ENCODE results near the gene UBL4B. TPM values are rescaled to one million over a fixed set of nuclear protein-coding genes. Genes with fewer than 3 reads are reported as not detected.

UBL4B gene
- polyA plus RNA-seq, 1 experiment, result 34.8 TPM

- no peak overlapping the region for H3K4me3 ChIP-seq (ENCODE audit: low read depth, low read length)
- no peaks in the 10 kb centered on the region for H3K36me3 ChIP-seq (ENCODE audit: control insufficient read depth, insufficient read depth, low read length)
- peaks cover 2% of the 10 kb centered on the region; the same call in 1 of the 2 replicates for H3K27me3 ChIP-seq (ENCODE audit: control insufficient read depth, insufficient read depth, low read length)
- TF ChIP-seq CTCF (IDR thresholded peaks at IDR 0.05; ENCODE audit: insufficient read depth, low read depth, low read length), result no peak
- ChIA-PET POLR2A (no interaction called here), CTCF (interaction anchor here (1.2 kb wide), 1 partner anchor 42 kb away, joined by 3 read pairs; no protein-coding TSS in a partner anchor)
- DNase-seq (ENCODE audit: low read depth), result no peak
Observed at GRCh38 chr1:110159168-110159567, 46.9 kb downstream of the UBL4B start.

GRCh38 chr1:110160538-110161100 is 48.4 kb downstream of the UBL4B start:
- no peak overlapping the region for H3K4me3 ChIP-seq (ENCODE audit: low read depth, low read length)
- DNase-seq (ENCODE audit: low read depth), result no peak
- peaks cover 2% of the 10 kb centered on the region; the same call in 1 of the 2 replicates for H3K27me3 ChIP-seq (ENCODE audit: control insufficient read depth, insufficient read depth, low read length)
- TF ChIP-seq CTCF (IDR thresholded peaks at IDR 0.05; ENCODE audit: insufficient read depth, low read depth, low read length), result no peak
- ChIA-PET POLR2A (no interaction called here), CTCF (interaction anchor here (2.2 kb wide), 1 partner anchor 10 kb away, joined by 5 read pairs; no protein-coding TSS in a partner anchor)
- H3K36me3 ChIP-seq (ENCODE audit: control insufficient read depth, insufficient read depth, low read length), result no peaks in the 10 kb centered on the region

GRCh38 chr1:110161165-110161564 is 48.9 kb downstream of the UBL4B start:
- Histone ChIP-seq H3K36me3 (ENCODE audit: control insufficient read depth, insufficient read depth, low read length) (no peaks in the 10 kb centered on the region), H3K27me3 (ENCODE audit: control insufficient read depth, insufficient read depth, low read length) (peaks cover 2% of the 10 kb centered on the region; the same call in 1 of the 2 replicates), H3K4me3 (ENCODE audit: low read depth, low read length) (no peak overlapping the region)
- CTCF ChIA-PET, result interaction anchor here (2.2 kb wide), 1 partner anchor 10 kb away, joined by 5 read pairs; no protein-coding TSS in a partner anchor
- POLR2A ChIA-PET, result no interaction called here
- DNase-seq (ENCODE audit: low read depth), result no peak
- no peak for TF ChIP-seq CTCF (IDR thresholded peaks at IDR 0.05; ENCODE audit: insufficient read depth, low read depth, low read length)

DNA sequence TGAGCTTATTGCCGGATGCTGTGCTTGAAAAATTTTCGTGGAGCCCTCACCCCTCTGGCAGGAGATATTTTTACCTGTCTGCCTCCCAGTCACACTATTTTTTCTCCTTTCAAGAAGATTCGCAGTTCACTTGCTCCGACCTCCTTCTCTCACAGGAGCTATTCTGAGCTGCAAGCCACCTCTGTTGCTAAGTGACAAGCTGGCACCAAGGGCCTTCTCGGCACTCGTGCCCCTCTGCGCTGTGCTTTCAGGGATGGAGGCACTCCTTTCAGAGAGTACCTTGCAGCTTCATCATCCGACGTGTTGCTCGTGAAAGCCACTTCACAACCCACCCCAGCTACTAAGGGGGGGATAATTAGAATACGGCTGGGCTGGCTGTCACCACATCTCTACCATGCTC is 49.6 kb downstream of the UBL4B start:
- TF ChIP-seq CTCF (IDR thresholded peaks at IDR 0.05; ENCODE audit: insufficient read depth, low read depth, low read length), result no peak
- CTCF ChIA-PET, result interaction anchor here (0.8 to 2.2 kb wide), 2 partner anchors 9 to 11 kb away, joined by 3 to 5 read pairs; partner anchors contain the start of gene SLC6A17

More for the DNA sequence above, 49.6 kb downstream of the UBL4B start:
- H3K27me3 ChIP-seq (ENCODE audit: control insufficient read depth, insufficient read depth, low read length), result peaks cover 2% of the 10 kb centered on the region; the same call in 1 of the 2 replicates
- no peaks in the 10 kb centered on the region for H3K36me3 ChIP-seq (ENCODE audit: control insufficient read depth, insufficient read depth, low read length)
- POLR2A ChIA-PET, result no interaction called here
- no peak overlapping the region for H3K4me3 ChIP-seq (ENCODE audit: low read depth, low read length)
- no peak for DNase-seq (ENCODE audit: low read depth)

Other genes with a start within 250 kb of the UBL4B start
- gene CSF1, start 201.6 kb upstream of the UBL4B start, polyA plus RNA-seq (2011; rRNA removed), result 40.4 and 48.4 TPM in 2 replicates
- 95.5 and 105 TPM in 2 replicates for gene AHCYL1, start 127.7 kb upstream of the UBL4B start, polyA plus RNA-seq (2011; rRNA removed)
- 37.3 and 46.2 TPM in 2 replicates for gene STRIP1, start 77.8 kb upstream of the UBL4B start, polyA plus RNA-seq (2011; rRNA removed)
- gene ALX3, start 41.8 kb upstream of the UBL4B start, polyA plus RNA-seq (2011; rRNA removed), result 4.3 and 5.7 TPM in 2 replicates
- 0.85 and 1.6 TPM in 2 replicates for gene SLC6A17, start 38.1 kb downstream of the UBL4B start, polyA plus RNA-seq (2011; rRNA removed)
- 1.6 and 2.6 TPM in 2 replicates for gene KCNC4, start 97.9 kb downstream of the UBL4B start, polyA plus RNA-seq (2011; rRNA removed)
- gene RBM15, start 226.9 kb downstream of the UBL4B start, polyA plus RNA-seq (2011; rRNA removed), result 9.7 and 10.2 TPM in 2 replicates